Adipocyte (in vitro differentiated cells): ENCODE results near the gene FUBP3.
A peak's percentile ranks its signal among the peaks of the same experiment; 100 is the strongest.

Experiments used
- DNase-seq: peaks from one replicate; pipeline ENCODE4 v3.0.0-alpha.2; 2015; ENCODE audit warnings: low read depth
- H3K27me3 ChIP-seq: replicated peaks from 2 replicates; pipeline ENCODE4 v1.7.0; 2013; ENCODE audit warnings: mild to moderate bottlenecking, low read length, moderate library complexity; ENCODE audit not compliant: control insufficient read depth, insufficient read depth
- H3K36me3 ChIP-seq: 2 replicates; pipeline ENCODE4 v1.7.0; 2013; ENCODE audit warnings: low read length, mild to moderate bottlenecking, moderate library complexity; ENCODE audit not compliant: control insufficient read depth, insufficient read depth, severe bottlenecking
- H3K4me1 ChIP-seq: 2 replicates; pipeline ENCODE4 v1.7.0; 2013; ENCODE audit warnings: mild to moderate bottlenecking, low read length, moderate library complexity; ENCODE audit not compliant: control insufficient read depth, insufficient read depth
- H3K4me3 ChIP-seq: 2 replicates; pipeline ENCODE4 v1.7.0; 2013; ENCODE audit warnings: mild to moderate bottlenecking, low read length, moderate library complexity
- H3K9ac ChIP-seq: 2 replicates; pipeline ENCODE4 v1.7.0; 2013; ENCODE audit warnings: mild to moderate bottlenecking, low read length, moderate library complexity
- H3K9me3 ChIP-seq: 2 replicates; pipeline ENCODE4 v1.7.0; 2013; ENCODE audit warnings: mild to moderate bottlenecking, low read length, moderate library complexity; ENCODE audit not compliant: control insufficient read depth

Gene FUBP3

DNA sequence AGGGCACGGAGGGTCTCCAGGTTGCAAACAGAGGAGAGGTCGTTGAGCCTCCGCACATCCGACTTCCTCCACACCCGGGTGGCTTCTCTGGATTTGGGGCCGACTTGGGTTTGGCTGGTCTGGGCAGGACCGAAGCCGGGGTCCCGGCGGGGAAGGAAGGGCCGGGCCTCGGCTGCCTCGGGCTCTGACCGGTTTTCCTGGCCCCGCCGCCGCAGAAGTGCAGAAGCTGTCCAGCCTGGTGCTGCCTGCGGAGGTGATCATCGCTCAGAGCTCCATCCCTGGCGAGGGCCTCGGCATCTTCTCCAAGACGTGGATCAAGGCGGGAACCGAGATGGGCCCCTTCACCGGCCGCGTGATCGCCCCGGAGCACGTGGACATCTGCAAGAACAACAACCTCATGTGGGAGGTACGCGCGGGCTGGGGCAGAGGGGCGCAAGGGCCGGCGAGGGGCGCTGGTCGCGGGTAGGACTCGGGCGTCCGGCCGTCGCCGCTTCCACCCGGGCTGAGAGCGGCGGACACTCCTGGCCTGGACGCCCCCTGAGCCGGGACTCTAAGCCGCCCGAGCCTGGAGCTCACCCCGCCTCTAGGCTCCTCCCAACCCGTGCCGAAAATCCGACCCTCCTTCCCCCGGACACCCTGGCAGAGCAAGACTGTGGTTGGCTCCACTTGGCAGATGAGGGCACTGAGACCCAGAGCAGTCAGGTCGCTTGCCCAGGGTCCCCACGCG, 87.2 kb downstream of the FUBP3 start:
- no peaks in the 10 kb centered on the region for H3K4me1 ChIP-seq
- H3K4me3 ChIP-seq, result no peak overlapping the region
- H3K36me3 ChIP-seq, result no peaks in the 10 kb centered on the region
- no peak overlapping the region for H3K9ac ChIP-seq
- H3K9me3 ChIP-seq, result no peaks in the 10 kb centered on the region
- peaks cover 52% of the 10 kb centered on the region for H3K27me3 ChIP-seq
- DNase-seq, result no peak

GRCh38 chr9:130667120-130667435, 87.7 kb downstream of the FUBP3 start:
- Histone ChIP-seq H3K27me3 (peaks cover 47% of the 10 kb centered on the region), H3K9ac (no peak overlapping the region), H3K4me3 (no peak overlapping the region), H3K36me3 (no peaks in the 10 kb centered on the region), H3K9me3 (no peaks in the 10 kb centered on the region), H3K4me1 (no peaks in the 10 kb centered on the region)
- DNase-seq, result no peak

- DNase-seq, result no peak
- Histone ChIP-seq H3K4me1 (no peaks in the 10 kb centered on the region), H3K9me3 (no peaks in the 10 kb centered on the region), H3K36me3 (no peaks in the 10 kb centered on the region), H3K27me3 (peaks cover 36% of the 10 kb centered on the region), H3K4me3 (no peak overlapping the region), H3K9ac (no peak overlapping the region)
Observed at GRCh38 chr9:130668196-130668595, 88.8 kb downstream of the FUBP3 start.

DNA sequence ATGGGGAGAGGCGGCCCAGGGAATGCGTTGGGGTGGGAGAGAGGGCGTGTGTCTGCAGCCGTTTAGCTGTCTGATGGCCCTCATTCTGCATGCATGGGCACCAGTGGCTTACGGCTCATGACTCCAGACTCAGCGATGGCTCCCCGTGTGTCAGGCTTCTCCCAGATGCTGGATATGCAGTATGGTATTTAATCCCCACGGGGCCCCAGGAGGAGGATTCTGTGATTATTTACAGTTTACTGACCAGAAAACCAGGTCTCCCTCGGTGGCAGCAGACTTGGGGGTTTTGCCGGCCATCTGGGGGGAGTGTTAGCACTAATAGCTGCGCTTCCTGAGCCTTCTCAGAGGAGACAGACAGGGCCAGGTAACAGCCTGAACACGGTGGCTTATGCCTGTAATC, 89.3 kb downstream of the FUBP3 start:
- Histone ChIP-seq H3K4me3 (no peak overlapping the region), H3K4me1 (no peaks in the 10 kb centered on the region), H3K9me3 (no peaks in the 10 kb centered on the region), H3K27me3 (peaks cover 31% of the 10 kb centered on the region), H3K9ac (no peak overlapping the region), H3K36me3 (no peaks in the 10 kb centered on the region)
- no peak for DNase-seq

DNA sequence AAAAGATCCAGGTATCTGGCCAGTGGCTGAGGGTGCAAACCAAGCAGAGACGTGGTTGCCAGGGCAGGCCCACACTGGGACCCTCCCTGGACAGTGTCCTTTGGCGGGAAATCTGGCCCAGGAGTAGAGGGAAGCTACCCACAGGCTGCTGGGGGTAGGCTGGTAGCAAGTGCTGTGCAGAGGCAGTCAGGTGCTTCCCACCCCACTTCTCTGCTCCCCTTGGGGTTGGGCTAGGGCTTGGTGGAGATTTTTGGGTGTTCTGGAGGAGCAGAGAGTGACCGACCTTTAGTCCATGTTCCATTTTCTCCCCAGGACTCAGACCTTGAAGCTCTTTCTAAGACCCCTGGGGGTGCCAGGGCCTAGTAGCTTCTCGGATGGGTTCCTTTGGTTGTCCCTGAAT, 90.6 kb downstream of the FUBP3 start:
- Histone ChIP-seq H3K9me3 (no peaks in the 10 kb centered on the region), H3K4me1 (no peaks in the 10 kb centered on the region), H3K27me3 (peaks cover 21% of the 10 kb centered on the region), H3K4me3 (no peak overlapping the region), H3K36me3 (no peaks in the 10 kb centered on the region), H3K9ac (no peak overlapping the region)
- DNase-seq, result no peak

- Histone ChIP-seq H3K27me3 (peaks cover 17% of the 10 kb centered on the region), H3K36me3 (no peaks in the 10 kb centered on the region), H3K4me3 (no peak overlapping the region), H3K9ac (no peak overlapping the region), H3K4me1 (no peaks in the 10 kb centered on the region), H3K9me3 (no peaks in the 10 kb centered on the region)
- DNase-seq, result no peak
Observed at GRCh38 chr9:130670644-130671043, 91.3 kb downstream of the FUBP3 start.

DNA sequence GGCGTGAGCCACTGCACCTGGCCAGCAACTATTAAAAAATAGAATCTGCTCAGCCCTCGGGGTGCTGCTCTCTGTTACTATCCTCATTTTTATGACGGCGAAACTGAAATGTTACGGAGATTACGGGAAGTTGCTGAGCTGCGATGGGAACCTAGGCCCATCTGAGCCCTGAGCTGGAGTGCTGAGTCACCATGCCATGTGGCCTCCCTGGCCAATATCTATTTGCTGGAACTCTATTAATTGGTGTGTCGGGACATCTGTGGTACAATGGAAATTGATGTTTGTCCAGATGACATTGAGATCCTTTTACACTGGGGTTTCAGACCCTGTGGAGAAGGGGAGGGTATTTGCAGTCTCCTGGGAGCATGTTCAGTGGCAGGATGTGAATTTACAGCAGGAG, 93.1 kb downstream of the FUBP3 start:
- no peak for DNase-seq
- no peaks in the 10 kb centered on the region for H3K9me3 ChIP-seq
- H3K4me1 ChIP-seq, result no peaks in the 10 kb centered on the region
- peaks cover 14% of the 10 kb centered on the region for H3K27me3 ChIP-seq
- H3K4me3 ChIP-seq, result no peak overlapping the region
- H3K9ac ChIP-seq, result no peak overlapping the region
- H3K36me3 ChIP-seq, result no peaks in the 10 kb centered on the region

- Histone ChIP-seq H3K4me3 (no peak overlapping the region), H3K4me1 (no peaks in the 10 kb centered on the region), H3K9ac (no peak overlapping the region), H3K36me3 (no peaks in the 10 kb centered on the region), H3K9me3 (no peaks in the 10 kb centered on the region), H3K27me3 (peaks cover 13% of the 10 kb centered on the region)
- no peak for DNase-seq
Observed at GRCh38 chr9:130672933-130673615, 93.7 kb downstream of the FUBP3 start.

- Histone ChIP-seq H3K4me3 (no peak overlapping the region), H3K9ac (no peak overlapping the region), H3K9me3 (no peaks in the 10 kb centered on the region), H3K27me3 (peaks cover 14% of the 10 kb centered on the region), H3K4me1 (no peaks in the 10 kb centered on the region), H3K36me3 (no peaks in the 10 kb centered on the region)
- DNase-seq, result no peak
Observed at GRCh38 chr9:130675396-130675795, 96.0 kb downstream of the FUBP3 start.

DNA sequence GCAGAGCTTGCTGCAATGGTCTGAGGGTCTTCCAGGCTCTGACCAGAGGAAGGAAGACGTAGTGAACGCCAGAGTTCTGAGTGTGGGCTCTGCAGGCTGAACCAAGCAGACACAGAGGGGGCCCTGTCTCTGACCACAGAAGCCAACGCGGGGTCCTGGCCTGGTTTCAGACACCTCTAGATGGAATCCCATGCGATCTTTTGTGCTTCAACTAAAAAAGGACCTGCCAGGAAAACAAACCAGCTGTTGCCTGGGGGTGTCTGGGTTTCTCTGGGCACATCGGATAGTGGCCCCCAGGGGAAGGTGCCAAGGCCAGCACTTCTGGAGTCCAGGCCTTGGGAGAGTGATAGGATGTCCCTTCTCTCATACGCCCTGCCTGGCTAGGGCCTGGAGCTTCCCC, 97.9 kb downstream of the FUBP3 start:
- no peak overlapping the region for H3K9ac ChIP-seq
- H3K36me3 ChIP-seq, result no peaks in the 10 kb centered on the region
- no peaks in the 10 kb centered on the region for H3K9me3 ChIP-seq
- H3K4me1 ChIP-seq, result peaks cover 6% of the 10 kb centered on the region
- peaks cover 18% of the 10 kb centered on the region for H3K27me3 ChIP-seq
- H3K4me3 ChIP-seq, result no peak overlapping the region
- no peak for DNase-seq

DNA sequence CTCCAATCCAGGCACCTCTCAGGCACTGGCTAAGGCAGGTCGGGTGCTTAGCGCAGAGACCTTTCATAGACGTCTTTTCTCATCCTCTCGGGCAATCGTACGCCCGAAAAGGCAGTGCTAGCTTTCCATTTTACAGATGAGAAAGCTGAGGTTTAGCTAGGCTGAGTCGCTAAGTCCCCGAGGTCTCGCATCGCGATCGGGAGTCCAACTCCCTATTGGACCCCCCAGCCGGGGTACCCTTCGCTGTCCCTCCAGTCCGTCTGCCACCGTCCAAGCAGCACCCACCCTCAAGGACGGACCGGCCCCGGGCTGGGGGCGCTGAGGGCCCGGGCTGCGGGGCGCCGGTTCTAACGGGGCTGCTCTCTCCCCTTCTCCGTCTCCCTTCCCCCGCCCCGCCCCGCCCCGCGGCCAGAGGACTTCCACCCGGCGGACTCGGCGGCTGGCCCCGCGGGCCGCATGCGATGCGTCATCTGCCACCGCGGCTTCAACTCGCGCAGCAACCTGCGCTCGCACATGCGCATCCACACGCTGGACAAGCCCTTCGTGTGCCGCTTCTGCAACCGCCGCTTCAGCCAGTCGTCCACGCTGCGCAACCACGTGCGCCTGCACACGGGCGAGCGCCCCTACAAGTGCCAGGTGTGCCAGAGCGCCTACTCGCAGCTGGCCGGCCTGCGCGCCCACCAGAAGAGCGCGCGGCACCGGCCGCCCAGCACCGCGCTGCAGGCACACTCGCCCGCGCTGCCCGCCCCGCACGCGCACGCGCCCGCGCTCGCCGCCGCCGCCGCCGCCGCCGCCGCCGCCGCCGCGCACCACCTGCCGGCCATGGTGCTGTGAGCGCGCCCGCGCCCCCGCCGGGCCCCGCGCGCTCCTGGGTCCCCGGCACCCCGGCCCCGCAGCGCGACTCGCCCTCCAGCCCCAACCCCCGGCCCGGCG, 101.7 kb downstream of the FUBP3 start:
- Histone ChIP-seq H3K27me3 (peaks cover 18% of the 10 kb centered on the region), H3K4me1 (peaks cover 8% of the 10 kb centered on the region), H3K4me3 (peak overlapping the region; percentile 72), H3K36me3 (no peaks in the 10 kb centered on the region), H3K9ac (no peak overlapping the region), H3K9me3 (peaks cover 7% of the 10 kb centered on the region)
- DNase-seq, result peak; percentile 87
